HG03280 (cell line): ENCODE results near the gene CRIM1.

Experiments
- ATAC-seq: cut with Tn5 transposase; IDR thresholded peaks from one replicate; pipeline ENCODE4 v1.9.1; 2021; ENCODE audit warnings: mild to moderate bottlenecking, moderate library complexity; ENCODE audit not compliant: unreplicated experiment

CRIM1 gene

DNA sequence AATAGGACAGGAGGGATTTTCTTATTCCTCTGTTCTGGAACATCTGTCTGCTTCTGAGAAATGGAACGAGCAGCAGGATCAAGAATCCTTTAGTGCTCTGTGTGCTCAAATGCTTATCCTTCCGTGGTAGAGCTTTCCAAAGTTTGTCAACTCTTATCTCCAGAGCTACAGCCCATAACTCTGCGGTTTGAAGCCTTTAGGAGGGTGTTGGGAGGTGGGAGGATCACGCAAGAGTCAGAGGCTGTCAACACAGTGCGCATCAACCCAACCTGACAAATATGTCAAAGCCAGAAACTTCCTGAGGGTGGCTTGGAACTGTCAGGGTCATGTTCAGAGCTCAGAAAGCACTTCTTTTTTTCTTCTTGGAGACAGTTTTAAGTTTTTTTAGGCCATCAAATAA lies 95.9 kb downstream of the CRIM1 start:
- no peak for ATAC-seq

DNA sequence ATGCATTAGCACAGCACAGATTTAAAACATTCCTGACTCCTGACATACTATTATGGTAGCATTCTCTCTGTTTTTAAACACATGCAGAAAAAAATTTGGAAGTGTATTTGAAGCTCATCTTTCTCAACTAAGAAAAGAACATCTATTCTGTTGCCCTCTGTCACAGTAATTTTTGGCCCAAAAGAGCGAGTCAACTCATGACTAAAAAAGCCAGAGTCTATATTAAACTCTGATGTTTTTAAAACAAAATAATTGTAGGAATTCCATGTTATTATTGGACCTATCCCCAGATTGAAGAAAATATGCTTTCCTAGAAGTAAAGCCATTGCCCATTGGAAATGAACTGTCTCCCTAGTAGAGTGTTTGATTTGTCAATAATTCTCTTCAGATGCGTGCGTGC lies 96.7 kb downstream of the CRIM1 start:
- ATAC-seq = no peak

DNA sequence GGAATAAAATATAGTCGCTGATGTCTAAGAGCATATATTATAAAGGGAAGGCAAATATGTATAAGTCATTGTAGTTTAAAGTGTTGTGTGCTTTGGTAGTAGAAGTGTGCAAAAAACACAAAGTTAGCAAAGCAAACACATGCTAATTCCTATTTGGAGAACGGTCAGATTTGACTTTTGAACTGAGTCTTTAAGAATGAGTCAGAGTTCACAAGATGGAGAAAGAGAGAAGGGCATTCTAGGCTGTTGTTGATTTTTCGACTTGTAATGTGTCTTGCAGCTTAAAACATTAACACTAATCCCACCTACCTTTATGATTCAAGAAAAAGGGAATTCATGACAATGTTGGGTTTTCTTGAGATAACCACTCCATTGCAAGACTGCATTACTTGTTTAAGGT lies 98.1 kb downstream of the CRIM1 start:
- no peak for ATAC-seq

DNA sequence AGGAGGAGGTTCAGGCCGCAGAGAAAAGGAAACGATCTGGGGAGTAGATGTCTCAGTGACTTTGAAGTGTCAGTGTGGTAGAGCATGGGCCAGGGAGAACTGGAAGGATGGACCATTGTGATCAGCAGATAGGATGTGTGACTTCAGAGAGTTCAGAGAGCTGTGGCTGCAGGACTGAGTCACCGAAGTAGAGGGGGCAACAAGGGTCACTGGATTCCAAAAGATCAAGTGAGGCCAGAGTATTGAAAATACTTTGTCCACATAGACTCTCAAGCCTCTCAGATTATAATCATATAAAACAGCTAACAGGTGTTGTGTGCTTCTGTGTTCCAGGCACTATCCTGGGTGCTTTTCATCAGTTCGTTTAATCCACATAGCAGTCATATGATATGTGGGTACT lies 99.4 kb downstream of the CRIM1 start:
- ATAC-seq = no peak

DNA sequence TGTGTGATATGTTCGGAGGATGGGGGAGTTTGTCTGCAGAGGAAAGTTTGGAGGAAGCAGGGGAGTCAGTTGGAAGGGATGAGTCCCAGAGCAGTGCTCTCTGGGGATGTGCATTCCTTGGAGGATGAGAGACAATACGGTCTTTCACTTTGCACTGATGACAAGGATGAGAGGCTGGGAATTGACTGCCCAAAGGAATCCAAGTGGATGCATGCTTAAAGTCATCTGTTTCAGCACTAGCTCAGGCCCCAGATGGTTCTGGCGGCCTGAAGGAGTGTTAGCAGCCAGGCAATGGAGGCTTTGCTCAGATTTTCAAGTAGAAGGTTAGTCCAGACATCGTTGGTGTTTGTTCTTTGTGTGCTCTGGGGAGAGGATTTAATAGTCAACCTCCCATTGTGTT lies 100.2 kb downstream of the CRIM1 start:
- ATAC-seq = no peak

DNA sequence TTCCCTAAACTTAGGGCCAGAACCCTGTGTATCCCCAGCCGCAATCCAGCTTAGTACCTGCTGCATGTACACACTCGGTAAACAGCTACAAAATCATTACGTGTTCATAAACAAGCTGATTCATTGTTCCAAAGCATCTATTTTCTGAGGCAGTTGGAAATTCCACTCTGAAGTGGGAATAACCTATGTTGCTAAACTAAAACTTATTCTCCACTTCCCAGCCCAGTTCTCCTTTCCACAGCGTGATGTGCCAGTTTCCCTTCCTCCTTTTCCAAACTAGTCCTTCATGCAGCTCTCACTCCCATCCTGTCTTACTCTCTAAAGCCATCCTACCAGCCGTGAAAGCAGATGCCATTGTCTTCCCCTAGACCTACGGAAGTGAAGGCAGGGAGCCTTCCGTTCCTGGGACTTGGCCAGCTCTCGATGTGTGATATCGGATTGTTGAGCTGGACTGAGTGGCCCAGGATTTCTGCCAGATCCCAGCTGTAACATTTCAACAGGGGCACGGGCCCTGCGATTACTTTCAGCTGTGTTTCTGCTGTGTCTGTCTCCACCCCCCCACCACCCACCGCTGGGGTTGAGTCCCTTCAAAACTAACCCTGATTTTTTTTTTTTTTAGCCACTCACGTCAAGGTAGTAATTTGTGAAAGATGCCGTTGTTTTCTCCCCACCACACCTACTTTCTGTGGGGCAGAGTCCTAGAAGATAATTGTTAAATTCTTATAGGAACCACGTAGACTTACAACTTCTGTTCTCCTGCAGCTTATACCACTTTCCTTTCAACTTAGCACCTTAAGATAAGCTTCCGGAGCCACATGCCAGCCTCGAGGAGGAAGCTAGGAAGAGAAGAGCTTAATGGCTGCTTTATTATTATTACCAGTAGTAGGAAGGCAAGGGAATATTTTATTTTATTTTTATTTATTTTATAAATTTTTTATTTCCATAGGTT lies 100.9 kb downstream of the CRIM1 start:
- ATAC-seq = no peak

DNA sequence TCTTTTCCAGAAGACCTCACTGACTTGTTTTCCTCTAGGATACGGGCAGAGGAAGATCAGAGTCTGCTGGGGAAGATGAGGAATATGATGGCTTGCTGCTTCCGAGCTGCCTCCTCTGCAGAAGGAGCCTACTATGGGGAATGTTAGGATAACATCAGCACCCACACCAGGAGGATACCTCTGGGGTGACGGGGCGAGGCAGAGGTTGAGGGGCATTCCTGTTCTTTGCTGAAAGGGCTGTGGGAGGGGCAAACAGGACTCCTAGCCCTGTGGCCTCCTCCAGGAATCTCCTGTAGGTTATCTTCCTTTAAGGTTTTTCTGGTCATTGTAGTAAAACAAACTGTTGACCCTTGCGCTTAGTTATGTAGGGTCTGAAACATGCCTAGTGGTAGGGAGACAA lies 102.5 kb downstream of the CRIM1 start:
- no peak for ATAC-seq

DNA sequence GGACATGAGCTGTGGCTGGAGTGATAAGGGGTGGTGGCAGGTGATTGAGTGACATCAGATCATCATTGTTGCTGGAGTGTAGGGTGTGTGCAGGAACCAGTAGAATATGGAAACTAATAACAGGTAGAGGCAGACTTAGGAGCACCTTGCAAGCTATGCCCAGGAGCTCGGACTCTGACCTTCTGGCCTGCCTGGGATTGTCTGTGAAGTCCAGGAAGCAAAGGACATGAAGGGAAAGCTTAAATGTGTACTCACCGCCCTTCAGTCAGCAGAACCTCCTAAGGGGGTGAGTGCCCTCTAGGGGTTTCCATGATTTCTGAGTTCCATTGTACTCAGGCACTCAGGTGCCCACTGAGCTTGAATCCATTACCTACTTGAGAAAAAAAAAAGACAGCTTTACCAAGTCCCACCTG lies 104.2 kb downstream of the CRIM1 start:
- ATAC-seq = no peak

DNA sequence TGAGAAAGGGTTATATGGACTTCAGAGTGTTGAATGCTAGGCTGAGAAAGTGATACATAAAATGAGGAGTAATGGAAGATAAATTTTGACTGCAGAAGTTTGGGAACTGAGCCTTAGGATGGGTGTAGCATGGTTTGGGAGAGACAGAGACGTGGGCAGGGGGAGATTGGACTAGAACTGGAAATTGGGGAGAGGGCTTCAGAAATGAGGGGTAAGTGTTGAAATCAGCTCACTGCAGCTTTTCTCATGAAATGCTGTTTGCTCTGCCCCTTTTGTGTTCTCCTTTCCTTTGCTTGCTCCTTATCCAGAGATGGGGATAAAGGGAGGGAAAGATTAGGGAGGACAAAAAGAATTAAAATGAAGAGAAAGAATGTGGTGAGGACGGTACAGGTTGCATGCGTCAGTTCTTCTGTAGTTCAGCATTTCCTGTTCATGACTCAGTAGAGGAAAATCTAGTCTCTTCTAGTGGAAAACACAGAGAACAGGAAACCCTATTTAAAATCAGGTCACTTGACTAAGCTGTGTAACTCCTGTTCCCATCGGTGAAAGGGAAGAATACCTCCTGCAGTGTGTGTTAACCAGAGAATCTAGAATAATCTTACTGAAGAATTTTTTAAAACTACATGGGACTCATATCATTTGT lies 105.6 kb downstream of the CRIM1 start:
- no peak for ATAC-seq

DNA sequence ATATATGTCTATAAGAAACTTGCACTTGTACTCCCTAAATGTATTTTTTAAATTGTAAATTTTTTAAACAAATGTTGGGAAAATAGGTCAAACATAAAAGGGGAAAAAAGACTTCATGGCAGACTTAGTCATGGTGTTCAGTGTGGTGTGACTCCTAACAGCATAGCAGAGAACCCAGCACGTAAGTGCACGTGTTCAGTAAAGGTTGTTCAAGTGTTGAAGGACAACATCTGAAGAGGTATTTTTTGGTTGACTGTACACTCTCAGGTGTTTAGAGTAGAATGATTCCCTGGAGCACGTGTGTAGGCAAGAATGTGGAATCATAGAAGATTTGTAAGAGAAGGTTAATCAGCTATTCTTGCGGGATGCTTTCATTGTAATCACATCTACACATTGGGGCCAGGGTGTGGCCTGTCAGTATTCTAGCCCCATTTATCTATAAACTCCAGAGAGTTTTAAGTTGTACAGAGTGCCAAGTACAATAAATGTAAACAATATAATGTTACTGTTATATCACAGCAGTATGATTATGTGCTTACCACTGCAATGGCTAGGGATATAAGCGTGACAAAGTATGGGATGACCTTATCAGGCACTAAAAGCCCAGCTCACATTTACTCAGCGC lies 106.8 kb downstream of the CRIM1 start:
- no peak for ATAC-seq

DNA sequence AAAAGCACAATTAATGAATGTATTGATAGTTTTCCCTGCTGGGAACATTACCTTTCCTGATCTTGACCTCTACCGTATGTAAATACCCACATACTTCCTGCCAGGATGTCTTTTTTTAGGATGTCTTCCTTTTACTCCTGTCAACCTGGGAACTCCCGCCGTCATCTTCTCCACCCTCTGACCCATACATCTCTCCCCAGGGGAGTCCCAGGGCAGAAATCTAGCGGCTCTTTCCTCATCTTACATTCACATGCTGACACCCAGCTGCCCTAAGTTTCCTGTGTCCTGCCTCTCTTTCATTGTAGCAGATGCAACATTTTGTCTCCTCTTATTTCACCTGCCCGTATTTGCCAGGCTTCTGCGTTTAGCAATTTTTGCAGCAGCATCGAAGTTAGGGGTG lies 107.8 kb downstream of the CRIM1 start:
- no peak for ATAC-seq

DNA sequence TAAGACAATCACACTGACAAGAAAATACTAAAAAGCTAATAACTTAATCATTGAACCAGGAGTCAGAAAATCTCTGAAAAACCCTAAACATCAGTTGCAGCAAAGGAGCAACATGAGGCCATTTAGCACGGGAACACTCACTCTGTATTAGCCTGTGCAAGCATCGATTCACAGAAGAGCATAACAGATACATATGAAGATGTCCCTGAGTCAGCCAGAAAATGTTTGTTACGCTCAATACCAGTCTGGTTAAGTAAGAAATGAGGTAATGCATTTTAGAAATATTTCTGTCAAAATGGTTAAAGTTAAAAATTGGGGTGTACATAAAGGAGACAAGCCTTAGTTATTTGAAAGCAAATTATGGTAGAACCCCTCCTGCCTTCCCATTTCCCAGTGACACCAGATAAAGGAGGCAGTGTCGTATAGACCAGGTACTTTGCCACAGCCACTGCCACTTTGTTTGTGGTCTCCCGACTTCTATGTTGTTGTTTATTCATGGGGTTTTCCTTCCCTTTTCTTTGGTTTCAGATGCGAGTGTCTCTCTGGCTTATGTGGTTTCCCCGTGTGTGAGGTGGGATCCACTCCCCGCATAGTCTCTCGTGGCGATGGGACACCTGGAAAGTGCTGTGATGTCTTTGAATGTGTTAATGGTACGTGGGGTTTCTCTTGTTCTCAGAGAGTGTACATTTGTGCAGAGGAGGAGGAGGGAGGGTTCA lies 108.6 kb downstream of the CRIM1 start:
- ATAC-seq = no peak

DNA sequence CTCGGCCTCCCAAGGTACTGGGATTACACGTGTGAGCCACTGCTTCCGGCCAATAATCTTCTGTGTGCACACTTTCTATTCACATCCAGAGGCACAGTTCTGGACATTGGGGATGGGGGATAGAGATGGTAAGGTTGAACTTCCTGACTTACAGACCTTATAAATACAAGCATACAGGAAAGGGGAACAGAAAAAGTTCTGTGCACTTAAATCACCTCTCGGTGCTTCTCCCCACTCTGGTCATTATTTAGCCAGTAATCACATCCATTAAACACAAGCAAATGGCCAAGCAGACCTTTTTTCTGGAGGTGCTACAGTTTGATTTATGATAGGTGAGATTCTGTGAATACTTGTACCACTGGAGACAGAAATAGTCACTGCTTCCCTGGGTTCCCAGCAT lies 110.6 kb downstream of the CRIM1 start:
- ATAC-seq = no peak

DNA sequence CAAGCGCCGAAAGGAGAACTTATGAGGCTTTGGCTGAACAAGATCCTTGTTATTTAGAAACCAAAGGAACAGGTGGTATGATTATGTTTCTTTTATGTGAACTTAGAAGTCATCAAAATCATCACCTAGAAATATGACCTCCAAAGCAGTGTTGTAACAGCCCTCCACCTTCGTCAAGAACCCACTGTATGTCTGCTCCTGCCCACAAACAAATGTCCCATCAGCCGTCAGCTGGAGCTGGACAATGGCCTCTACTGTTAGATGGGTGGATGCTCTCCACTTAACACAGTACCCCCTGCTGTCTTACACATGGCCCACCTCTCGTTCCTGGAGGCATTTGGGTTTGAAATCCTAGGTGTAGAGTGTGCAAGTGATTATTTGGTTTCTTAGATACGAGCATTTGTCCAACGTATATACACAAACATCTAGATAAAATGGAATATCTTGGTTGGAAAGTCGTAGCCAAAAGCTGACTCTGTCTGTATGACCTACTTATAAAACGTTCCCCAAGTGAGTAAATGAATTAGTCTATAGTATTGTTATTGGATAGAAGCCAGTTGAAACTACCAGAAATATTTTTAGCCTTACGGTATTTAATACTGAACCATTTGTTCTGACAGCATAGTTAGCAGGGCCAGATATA lies 113.0 kb downstream of the CRIM1 start:
- ATAC-seq = no peak

DNA sequence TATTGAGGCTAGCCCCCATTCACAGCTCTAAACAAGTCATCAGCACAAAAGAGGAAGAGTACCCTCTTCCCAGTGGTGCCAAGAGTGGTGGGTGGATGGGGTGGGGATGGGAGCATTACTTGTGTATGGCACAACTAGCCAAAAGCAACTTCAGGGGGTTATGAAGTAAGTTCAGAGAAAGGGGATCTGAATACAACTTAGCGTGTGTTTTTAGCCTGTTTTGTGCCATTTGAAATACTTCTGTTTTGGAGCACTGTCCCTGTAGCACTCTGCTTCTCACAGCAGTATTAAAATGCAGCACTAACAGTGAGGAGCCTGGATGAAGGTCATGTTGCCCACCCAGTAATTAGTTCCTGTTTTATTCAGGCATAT lies 113.5 kb downstream of the CRIM1 start:
- no peak for ATAC-seq

DNA sequence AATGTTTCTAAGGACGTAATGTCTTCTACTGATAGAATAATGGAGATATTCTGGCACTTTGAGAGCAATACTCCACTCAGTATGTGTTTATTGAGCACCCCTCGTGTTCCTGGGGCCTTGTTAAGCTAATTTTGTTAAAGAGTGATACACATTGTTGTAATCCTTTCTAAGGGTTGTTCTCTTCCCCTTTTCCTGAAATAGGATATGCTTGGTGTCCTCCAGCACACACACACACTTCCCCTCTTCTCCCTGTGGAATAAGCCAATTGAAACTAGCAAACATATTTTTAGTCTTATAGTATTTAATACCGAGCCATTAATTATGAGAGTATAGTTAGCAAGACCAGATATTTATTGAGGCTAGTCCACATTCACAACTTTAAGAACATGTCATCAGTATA lies 114.1 kb downstream of the CRIM1 start:
- ATAC-seq = no peak

DNA sequence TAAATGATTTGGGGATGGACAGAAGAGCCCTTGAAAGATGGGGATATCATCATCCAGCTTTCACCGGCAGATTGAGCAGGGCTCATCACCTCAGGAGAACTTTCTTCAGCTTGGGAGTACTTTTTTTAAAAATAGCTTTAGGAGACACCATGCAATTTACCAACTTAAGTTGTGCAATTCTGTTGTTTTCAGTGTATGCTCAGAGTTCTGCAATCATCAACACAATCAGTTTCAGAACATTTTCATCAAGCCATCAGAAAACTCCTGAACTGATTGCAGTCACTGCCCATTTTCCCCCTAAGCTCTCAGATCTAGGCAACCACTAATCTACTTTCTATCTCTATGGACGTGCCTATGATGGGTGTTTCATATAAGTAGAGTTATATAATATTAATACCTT lies 117.7 kb downstream of the CRIM1 start:
- no peak for ATAC-seq

DNA sequence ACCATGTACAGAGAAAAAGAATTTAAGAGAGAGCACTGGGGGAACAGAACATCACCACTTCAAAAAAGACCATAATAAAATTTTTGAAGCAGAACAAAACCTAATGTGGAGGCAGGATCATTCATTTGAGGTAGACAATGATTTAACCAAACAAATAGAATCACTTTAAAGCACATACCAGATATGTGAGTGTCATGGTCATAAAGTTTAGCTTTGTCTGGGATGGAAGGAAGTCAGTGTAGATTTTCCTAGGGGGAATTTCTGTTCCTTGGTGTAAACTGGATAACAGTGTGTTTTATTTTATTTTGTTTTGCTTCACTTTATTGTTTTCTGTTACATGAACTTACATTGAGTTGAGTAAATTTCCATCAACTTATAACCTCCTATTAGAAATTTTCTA lies 120.8 kb downstream of the CRIM1 start:
- no peak for ATAC-seq

DNA sequence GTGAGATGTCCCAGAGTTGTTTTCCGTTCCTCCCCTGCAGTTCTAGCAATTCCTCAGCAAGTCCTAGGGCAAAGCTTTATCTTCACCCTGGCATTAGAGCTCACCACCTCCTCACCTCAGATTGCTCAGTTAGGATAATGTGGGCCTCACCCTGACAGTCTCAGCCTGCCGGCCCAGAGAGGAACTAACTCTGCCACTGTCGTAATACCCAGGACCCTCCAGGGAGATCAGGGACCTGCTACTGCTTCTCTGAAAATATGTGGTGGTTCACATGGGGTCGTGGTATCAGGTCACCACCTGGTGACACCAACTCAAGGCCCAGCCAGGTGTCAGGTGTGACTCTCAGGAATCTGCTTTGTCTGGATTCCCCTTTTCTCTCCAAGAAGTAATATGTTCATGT lies 121.7 kb downstream of the CRIM1 start:
- no peak for ATAC-seq

DNA sequence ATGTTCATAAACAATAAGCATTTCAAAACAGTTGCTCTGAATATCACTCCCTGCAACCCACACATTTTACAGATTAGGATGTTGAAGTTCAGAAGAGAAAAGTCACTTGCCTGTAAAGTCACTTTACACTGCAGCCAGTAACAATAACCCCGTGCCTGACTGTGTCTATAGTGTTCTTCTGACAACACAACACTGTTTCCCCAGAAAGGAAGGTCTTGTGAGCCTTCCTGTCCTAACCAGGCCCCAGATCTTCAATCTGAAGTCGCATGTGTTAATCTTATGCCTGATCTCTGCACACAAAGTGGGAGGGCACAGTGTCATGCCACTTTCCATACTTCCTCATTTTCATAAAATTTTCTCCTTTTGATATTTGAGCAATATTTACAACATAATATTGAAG lies 122.2 kb downstream of the CRIM1 start:
- ATAC-seq = no peak

DNA sequence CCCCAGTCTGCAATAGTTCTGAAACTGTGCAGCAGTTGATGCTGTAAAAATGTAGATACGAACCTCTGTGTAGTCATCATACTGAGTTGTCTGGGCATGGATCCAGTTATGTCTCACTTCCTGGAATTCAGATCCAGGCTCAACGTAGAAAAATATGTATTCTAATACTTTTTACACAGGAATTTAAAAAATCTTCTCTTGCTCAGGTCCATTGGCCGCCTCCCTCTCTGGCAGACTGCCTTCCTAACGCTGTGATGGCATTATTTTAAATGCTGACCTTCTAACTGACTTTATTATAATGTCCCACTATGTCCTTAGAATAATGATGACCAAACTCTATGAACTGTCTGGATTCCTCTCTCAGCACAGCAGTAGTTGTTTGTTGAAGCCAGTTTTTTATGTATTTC lies 122.8 kb downstream of the CRIM1 start:
- ATAC-seq = no peak
